KOPT-K1 (cell line): ENCODE measurements around the gene MBNL1.

Source experiments
- H3K27ac ChIP-seq: fragments of 200-600 bp; sonication (generic); 2 replicates; pipeline ENCODE4 v1.5.1; 2016; ENCODE audit warnings: antibody characterized with exemption, mild to moderate bottlenecking, low read depth, low read length; ENCODE audit not compliant: poor library complexity, severe bottlenecking
- H3K36me3 ChIP-seq: fragments of 200-600 bp; sonication (generic); 2 replicates; pipeline ENCODE4 v1.5.1; 2017; ENCODE audit warnings: antibody characterized with exemption, mild to moderate bottlenecking, low read length, moderate library complexity; ENCODE audit not compliant: insufficient read depth
- H3K9me3 ChIP-seq: fragments of 200-600 bp; sonication (generic); 2 replicates; pipeline ENCODE4 v1.5.1; 2017; ENCODE audit warnings: antibody characterized with exemption, low read length, mild to moderate bottlenecking; ENCODE audit not compliant: insufficient read depth, poor library complexity, severe bottlenecking

MBNL1 gene

DNA sequence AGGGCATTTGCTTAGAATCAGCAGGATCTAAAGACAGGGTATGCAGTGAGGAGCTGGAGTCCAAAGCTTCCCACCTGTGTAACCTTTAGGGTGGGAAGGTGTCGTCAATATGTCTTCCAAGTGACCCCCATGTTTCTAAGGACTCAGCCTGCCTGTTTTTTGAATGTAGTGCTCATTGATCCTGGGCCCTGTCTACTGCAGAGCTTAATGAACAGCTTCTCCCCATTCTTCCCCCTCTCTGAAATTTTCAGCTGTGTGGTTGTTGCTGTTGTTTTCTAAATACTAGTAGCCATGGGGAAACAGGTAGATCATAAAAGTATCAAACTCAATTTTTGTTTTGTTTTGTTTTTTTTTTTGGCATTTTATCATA is 39.7 kb downstream of the MBNL1 start:
- no peaks in the 10 kb centered on the region for H3K9me3 ChIP-seq
- no peak overlapping the region for H3K27ac ChIP-seq
- H3K36me3 ChIP-seq, result peaks cover 96% of the 10 kb centered on the region

GRCh38 chr3:152309031-152309430 is 40.3 kb downstream of the MBNL1 start:
- Histone ChIP-seq H3K36me3 (peaks cover 95% of the 10 kb centered on the region), H3K27ac (no peak overlapping the region)

GRCh38 chr3:152309535-152310307 is 41.0 kb downstream of the MBNL1 start:
- H3K27ac ChIP-seq, result no peak overlapping the region
- peaks cover 95% of the 10 kb centered on the region for H3K36me3 ChIP-seq
- no peaks in the 10 kb centered on the region for H3K9me3 ChIP-seq

More at GRCh38 chr3:152309031-152309430, 40.3 kb downstream of the MBNL1 start:
- no peaks in the 10 kb centered on the region for H3K9me3 ChIP-seq

GRCh38 chr3:152313430-152313829 is 44.7 kb downstream of the MBNL1 start:
- Histone ChIP-seq H3K36me3 (peaks cover 92% of the 10 kb centered on the region), H3K9me3 (no peaks in the 10 kb centered on the region), H3K27ac (no peak overlapping the region)

- H3K36me3 ChIP-seq, result peaks cover 92% of the 10 kb centered on the region
- H3K27ac ChIP-seq, result no peak overlapping the region
Observed at GRCh38 chr3:152313914-152314313, 45.2 kb downstream of the MBNL1 start.

DNA sequence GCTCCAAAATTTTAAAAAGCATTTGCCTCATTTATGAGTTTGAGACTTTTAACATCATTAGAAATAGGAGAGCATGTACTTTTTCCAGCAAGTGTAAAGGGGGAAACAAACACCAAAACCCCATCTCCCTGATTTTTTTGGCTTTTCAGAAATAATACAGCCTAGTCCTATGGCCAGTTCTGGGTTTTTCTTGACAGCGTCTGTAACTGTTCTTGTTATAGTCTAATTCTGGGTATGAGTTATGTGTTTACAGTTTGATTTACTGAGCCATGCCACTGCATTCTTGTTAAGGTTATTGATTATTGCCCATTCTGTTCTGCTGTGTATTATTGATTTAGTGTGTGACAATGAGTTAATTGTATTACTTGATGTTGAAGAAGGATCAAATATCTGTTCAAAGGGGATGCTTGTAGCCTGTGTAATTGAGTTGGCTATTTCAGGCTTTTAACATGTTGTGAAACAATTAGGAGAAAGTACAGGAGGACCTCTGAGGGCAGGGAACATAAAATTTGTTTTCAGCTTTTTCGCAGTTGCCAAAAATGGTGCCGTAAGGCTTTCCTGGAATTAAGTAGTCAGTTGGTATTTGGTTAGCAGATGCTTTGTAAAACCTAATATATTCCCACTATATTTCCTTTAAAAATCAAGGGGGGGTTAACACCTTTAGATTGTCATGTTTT is 46.1 kb downstream of the MBNL1 start:
- Histone ChIP-seq H3K27ac (no peak overlapping the region), H3K9me3 (no peaks in the 10 kb centered on the region), H3K36me3 (peaks cover 92% of the 10 kb centered on the region)

More at GRCh38 chr3:152313914-152314313, 45.2 kb downstream of the MBNL1 start:
- H3K9me3 ChIP-seq, result no peaks in the 10 kb centered on the region

DNA sequence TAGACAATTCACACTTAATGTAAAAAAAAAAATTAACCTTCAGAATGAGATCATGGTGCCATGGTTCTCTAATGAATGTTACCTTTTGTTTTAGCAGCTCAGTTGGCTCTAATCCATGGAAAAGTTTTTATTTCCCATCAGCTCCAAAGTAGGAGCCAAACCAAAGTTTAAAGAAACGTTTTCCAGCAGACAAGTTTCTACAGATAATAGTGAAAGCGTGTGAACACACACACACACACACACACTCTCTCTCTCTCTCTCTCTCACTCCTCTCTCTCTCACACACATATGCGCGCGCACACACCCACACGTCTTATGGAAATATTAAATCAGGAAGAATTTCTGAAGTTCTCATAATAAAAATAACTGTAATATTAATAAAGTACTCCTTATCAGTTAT is 46.9 kb downstream of the MBNL1 start:
- no peaks in the 10 kb centered on the region for H3K9me3 ChIP-seq
- H3K36me3 ChIP-seq, result peaks cover 92% of the 10 kb centered on the region
- H3K27ac ChIP-seq, result no peak overlapping the region

GRCh38 chr3:152316318-152316717 is 47.6 kb downstream of the MBNL1 start:
- Histone ChIP-seq H3K9me3 (no peaks in the 10 kb centered on the region), H3K27ac (no peak overlapping the region), H3K36me3 (peaks cover 92% of the 10 kb centered on the region)

DNA sequence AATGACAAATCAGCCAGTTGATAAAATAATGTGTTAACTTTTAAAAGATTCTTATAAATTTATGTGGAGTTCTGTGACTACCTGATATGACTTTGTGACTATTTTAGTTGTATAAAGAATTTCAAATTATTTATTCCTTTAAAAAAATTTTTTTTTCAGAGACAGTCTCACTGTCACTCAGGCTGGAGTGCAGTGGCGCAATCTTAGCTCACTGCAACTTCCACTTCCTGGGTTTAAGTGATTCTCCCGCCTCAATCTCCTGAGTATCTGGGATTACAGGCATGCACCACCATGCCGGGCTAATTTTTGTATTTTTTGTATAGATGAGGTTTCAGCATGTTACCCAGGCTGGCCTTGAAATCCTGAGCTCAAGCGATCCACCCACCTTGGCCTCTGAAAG is 48.5 kb downstream of the MBNL1 start:
- H3K9me3 ChIP-seq, result no peaks in the 10 kb centered on the region
- H3K36me3 ChIP-seq, result peaks cover 93% of the 10 kb centered on the region
- H3K27ac ChIP-seq, result no peak overlapping the region

GRCh38 chr3:152317956-152318355 is 49.2 kb downstream of the MBNL1 start:
- peaks cover 95% of the 10 kb centered on the region for H3K36me3 ChIP-seq
- H3K27ac ChIP-seq, result no peak overlapping the region
- no peaks in the 10 kb centered on the region for H3K9me3 ChIP-seq

- H3K9me3 ChIP-seq, result no peaks in the 10 kb centered on the region
- peaks cover 93% of the 10 kb centered on the region for H3K36me3 ChIP-seq
- H3K27ac ChIP-seq, result no peak overlapping the region
Observed at GRCh38 chr3:152318512-152318911, 49.8 kb downstream of the MBNL1 start.

DNA sequence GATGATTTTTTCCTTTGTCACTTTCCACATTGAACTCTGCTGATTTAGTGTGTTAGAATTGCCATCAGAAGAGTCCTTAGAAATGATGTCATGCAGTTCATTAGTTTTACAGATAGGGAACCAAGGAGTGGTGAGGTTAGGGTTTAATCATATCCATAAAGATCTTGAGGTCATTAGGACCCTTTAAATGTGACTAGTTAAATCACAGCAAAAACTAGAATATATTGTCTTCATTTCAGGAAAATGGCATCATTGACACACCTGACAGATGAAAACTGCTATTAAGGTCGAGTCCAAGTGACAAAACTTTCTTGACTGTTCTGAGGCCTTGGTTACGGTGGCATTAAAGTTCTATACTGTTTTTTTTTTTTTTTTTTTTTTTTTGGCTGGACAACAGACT is 50.5 kb downstream of the MBNL1 start:
- peaks cover 94% of the 10 kb centered on the region for H3K36me3 ChIP-seq
- no peak overlapping the region for H3K27ac ChIP-seq
- H3K9me3 ChIP-seq, result no peaks in the 10 kb centered on the region

GRCh38 chr3:152319831-152320617 is 51.3 kb downstream of the MBNL1 start:
- Histone ChIP-seq H3K36me3 (peaks cover 94% of the 10 kb centered on the region), H3K27ac (no peak overlapping the region), H3K9me3 (no peaks in the 10 kb centered on the region)

DNA sequence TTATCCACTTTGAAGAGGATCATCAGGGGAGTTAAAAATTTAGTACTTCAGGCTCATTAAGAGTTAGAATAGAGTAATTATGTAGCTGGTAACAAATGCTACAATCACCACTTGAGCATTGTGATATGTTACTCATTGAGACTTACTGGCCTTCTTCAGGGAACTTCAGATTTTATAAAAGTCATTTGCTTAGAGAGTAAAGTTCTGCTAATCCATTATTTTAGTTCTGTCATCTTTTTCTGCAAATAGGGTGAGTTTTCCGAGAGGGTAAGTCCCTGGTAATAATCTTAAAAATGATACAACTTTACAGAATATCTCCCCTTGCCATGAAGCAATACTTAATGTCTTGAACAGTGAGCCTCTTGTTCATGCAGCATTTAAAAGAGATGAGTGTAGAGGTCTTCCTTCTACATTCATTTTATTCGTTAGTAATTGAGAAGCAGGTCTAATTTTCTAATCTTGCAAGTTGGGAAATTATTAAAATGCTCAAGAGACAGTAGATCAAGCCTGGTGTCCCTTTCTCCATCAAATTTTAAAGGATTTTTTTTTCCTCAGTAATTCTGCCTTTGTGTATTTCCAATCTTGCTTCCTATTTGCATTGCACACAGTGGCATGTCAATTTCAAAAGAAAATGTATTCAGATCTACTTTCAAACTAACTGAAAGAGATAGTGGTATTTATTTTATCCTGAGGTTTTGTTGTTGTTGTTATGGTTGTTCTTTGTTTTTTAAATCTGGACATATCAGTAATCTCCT is 52.6 kb downstream of the MBNL1 start:
- H3K27ac ChIP-seq, result no peak overlapping the region
- no peaks in the 10 kb centered on the region for H3K9me3 ChIP-seq
- H3K36me3 ChIP-seq, result peaks cover 94% of the 10 kb centered on the region

DNA sequence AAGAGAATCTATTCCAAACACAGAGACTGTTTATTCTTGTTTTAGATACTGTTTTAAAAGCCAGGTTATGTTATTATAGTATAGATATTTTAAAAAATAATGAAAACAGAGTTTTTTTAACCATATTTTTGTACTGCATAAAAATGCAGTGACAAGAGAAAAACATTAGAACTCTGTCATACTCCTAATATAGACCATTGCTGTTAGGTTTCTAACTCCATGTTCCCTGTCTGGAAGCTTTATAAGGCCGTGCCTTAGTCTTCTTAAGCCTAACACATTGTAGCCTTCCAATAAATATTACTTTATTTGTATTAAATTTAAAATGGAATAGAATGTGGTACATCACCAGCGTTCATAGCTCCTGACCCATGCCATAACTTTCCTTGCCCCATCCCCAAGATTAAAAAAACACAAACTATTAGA is 53.2 kb downstream of the MBNL1 start:
- H3K36me3 ChIP-seq, result peaks cover 93% of the 10 kb centered on the region
- no peaks in the 10 kb centered on the region for H3K9me3 ChIP-seq
- no peak overlapping the region for H3K27ac ChIP-seq
